Gastroesophageal sphincter (tissue), 4 donors: ENCODE results near the gene SOAT1. TPM values are rescaled to one million over a fixed set of nuclear protein-coding genes. Genes with fewer than 3 reads are reported as not detected.

Experiments
- ATAC-seq: fragments of 150-250 bp; one replicate; pipeline ENCODE4 v1.9.1; 2016; ENCODE audit warnings: mild to moderate bottlenecking, moderate library complexity
- H3K27ac ChIP-seq, 4 donors: fragments of 200-600 bp; sonication (generic) in 3 of 4; 1 replicate in 3 of 4; 2 replicates in 1 of 4; pipeline ENCODE4 v1.5.1; 2016 to 2019
- H3K27me3 ChIP-seq: fragments of 200-600 bp; sonication (generic); one replicate; pipeline ENCODE4 v1.5.1; 2019
- H3K36me3 ChIP-seq, 2 donors: fragments of 200-600 bp; sonication (generic); one replicate each; pipeline ENCODE4 v1.5.1; 2019; ENCODE audit warnings: control low read depth in 1 of 2
- H3K4me1 ChIP-seq, 3 donors: fragments of 200-600 bp; sonication (generic); 1 replicate in 2 of 3; 2 replicates in 1 of 3; pipeline ENCODE4 v1.5.1; 2016 to 2019; ENCODE audit warnings: control low read depth in 2 of 3
- H3K4me3 ChIP-seq, 2 donors: fragments of 200-600 bp; sonication (generic); one replicate each; pipeline ENCODE4 v1.5.1; 2019; ENCODE audit warnings: mild to moderate bottlenecking in 1 of 2, moderate library complexity in 1 of 2
- H3K9me3 ChIP-seq, 3 donors: fragments of 200-600 bp; sonication (generic); one replicate each; pipeline ENCODE4 v1.5.1; 2017 to 2019; ENCODE audit warnings: control low read depth in 2 of 3
- CTCF ChIP-seq, 4 experiments: fragments of 200-600 bp in 2 of 4; fragments of 450-650 bp in 2 of 4; sonication (generic) in 1 of 4; IDR thresholded peaks; one replicate each; pipeline ENCODE4 v1.5.1; 2017 to 2019; ENCODE audit warnings: antibody characterized with exemption in 4 of 4, mild to moderate bottlenecking in 2 of 4, moderate library complexity in 2 of 4
- EP300 ChIP-seq: sonication (generic); formaldehyde crosslinking; IDR thresholded peaks from one replicate; pipeline ENCODE4 v1.6.1; 2017; ENCODE audit warnings: antibody characterized with exemption, mild to moderate bottlenecking
- POLR2A ChIP-seq, 2 donors: fragments of 450-650 bp; IDR thresholded peaks; one replicate each; pipeline ENCODE4 v1.6.1; 2017; ENCODE audit warnings: antibody characterized with exemption in 2 of 2, mild to moderate bottlenecking in 2 of 2, moderate library complexity in 1 of 2
- POLR2AphosphoS5 ChIP-seq: sonication (generic); formaldehyde crosslinking; IDR thresholded peaks from one replicate; pipeline ENCODE4 v1.6.1; 2017; ENCODE audit warnings: antibody characterized with exemption
- WGBS, 2 donors: methylation state at CpG; one replicate each; pipeline ENCODE4 v1.1.5; 2018; ENCODE audit warnings: low coverage in 1 of 2; 5-methylcytosine and 5-hydroxymethylcytosine counted together
- total RNA-seq, 4 donors: library from RNA; depleted of rRNA; stranded (reverse); fragments of >200 nt; gene quantifications; one replicate each; pipeline ENCODE4 v1.1.0, GENCODE V29; 2016

SOAT1 gene
- total RNA-seq, 4 donors from 2014 or later, result 11.2 to 17.8 (median 12.9) TPM

- no peak overlapping the region for H3K27ac ChIP-seq
- ATAC-seq, result no peak
- H3K4me3 ChIP-seq, result no peak overlapping the region
- H3K36me3 ChIP-seq, result peaks cover 0 to 8% of the 10 kb centered on the region in 2 donors
- TF ChIP-seq CTCF (IDR thresholded peaks at IDR 0.05) (no peak), EP300 (no peak), POLR2AphosphoS5 (no peak), POLR2A (IDR thresholded peaks at IDR 0.05) (no peak)
- H3K9me3 ChIP-seq, result no peaks in the 10 kb centered on the region
- no peaks in the 10 kb centered on the region for H3K4me1 ChIP-seq
- 60 to 88% methylated on average over 1 to 2 of the region's 2 CpGs for WGBS, 2 donors
- no peaks in the 10 kb centered on the region for H3K27me3 ChIP-seq
Measured at GRCh38 chr1:179329862-179330261, 36.3 kb downstream of the SOAT1 start.

- Histone ChIP-seq H3K4me3 (no peak overlapping the region), H3K9me3 (no peaks in the 10 kb centered on the region), H3K27me3 (no peaks in the 10 kb centered on the region), H3K27ac (no peak overlapping the region), H3K4me1 (no peaks in the 10 kb centered on the region), H3K36me3 (peaks cover 0 to 29% of the 10 kb centered on the region in 2 donors)
- no peak for ATAC-seq
- no peak for TF ChIP-seq CTCF (IDR thresholded peaks at IDR 0.05)
- TF ChIP-seq EP300, result no peak
- no peak for TF ChIP-seq POLR2AphosphoS5
- TF ChIP-seq POLR2A (IDR thresholded peaks at IDR 0.05), result no peak
- WGBS, 2 donors, result 87 to 94% methylated on average over 4 of the region's 4 CpGs
Measured at GRCh38 chr1:179334440-179334839, 40.8 kb downstream of the SOAT1 start.

GRCh38 chr1:179337288-179337687, 43.7 kb downstream of the SOAT1 start:
- no peak for TF ChIP-seq POLR2AphosphoS5
- TF ChIP-seq CTCF (IDR thresholded peaks at IDR 0.05), result no peak
- no peak for TF ChIP-seq EP300
- TF ChIP-seq POLR2A (IDR thresholded peaks at IDR 0.05), result no peak
- H3K4me3 ChIP-seq, result no peak overlapping the region
- H3K27ac ChIP-seq, result no peak overlapping the region
- H3K27me3 ChIP-seq, result no peaks in the 10 kb centered on the region
- ATAC-seq, result no peak
- peaks cover 0 to 56% of the 10 kb centered on the region in 2 donors for H3K36me3 ChIP-seq
- no peaks in the 10 kb centered on the region for H3K4me1 ChIP-seq
- no peaks in the 10 kb centered on the region for H3K9me3 ChIP-seq
- WGBS, 2 donors, result 89 to 95% methylated on average over 2 of the region's 2 CpGs

- H3K9me3 ChIP-seq, result no peaks in the 10 kb centered on the region
- H3K27me3 ChIP-seq, result no peaks in the 10 kb centered on the region
- WGBS, 2 donors, result 68 to 85% methylated on average over 4 of the region's 5 CpGs
- H3K27ac ChIP-seq, result no peak overlapping the region
- H3K36me3 ChIP-seq, result peaks cover 4 to 63% of the 10 kb centered on the region in 2 donors
- ATAC-seq, result no peak
- TF ChIP-seq POLR2A (IDR thresholded peaks at IDR 0.05) (no peak), POLR2AphosphoS5 (no peak), CTCF (IDR thresholded peaks at IDR 0.05) (no peak), EP300 (no peak)
- H3K4me1 ChIP-seq, result no peaks in the 10 kb centered on the region
- H3K4me3 ChIP-seq, result no peak overlapping the region
Measured at GRCh38 chr1:179337942-179338560, 44.5 kb downstream of the SOAT1 start.

- no peak for ATAC-seq
- Histone ChIP-seq H3K36me3 (peaks cover 4 to 84% of the 10 kb centered on the region in 2 donors), H3K27me3 (no peaks in the 10 kb centered on the region), H3K4me3 (no peak overlapping the region), H3K4me1 (no peaks in the 10 kb centered on the region), H3K9me3 (no peaks in the 10 kb centered on the region), H3K27ac (no peak overlapping the region)
- TF ChIP-seq POLR2A (IDR thresholded peaks at IDR 0.05), result no peak
- TF ChIP-seq POLR2AphosphoS5, result no peak
- no peak for TF ChIP-seq EP300
- no peak for TF ChIP-seq CTCF (IDR thresholded peaks at IDR 0.05)
- whole genome bisulfite sequencing, 2 donors, result 86 to 91% methylated on average over 4 to 5 of the region's 5 CpGs
Measured at GRCh38 chr1:179340918-179341317, 47.3 kb downstream of the SOAT1 start.
